OCI-LY3 (cell line): ENCODE data around the gene ADCY9.
"Not testable (repeated sequence)": the region's sequence is repeated elsewhere in the genome, so short reads cannot be mapped to it uniquely, and the experiment has no call there.

ENCODE experiments used
- H2AFZ ChIP-seq: fragments of 200-600, 300-600 bp; shearing (Covaris generic); 2 replicates; pipeline ENCODE4 v1.6.0; 2014; ENCODE audit warnings: antibody characterized with exemption, low read depth, low read length
- H3K27ac ChIP-seq: fragments of 200-600, 300-600 bp; sonication (generic); 2 replicates; pipeline ENCODE4 v1.5.1; 2014; ENCODE audit warnings: mild to moderate bottlenecking, low read length, moderate library complexity, mixed read lengths
- H3K27me3 ChIP-seq: fragments of 200-600, 300-600 bp; sonication (generic); 2 replicates; pipeline ENCODE4 v1.6.1; 2014; ENCODE audit warnings: low read depth, low read length, mixed read lengths
- H3K36me3 ChIP-seq: fragments of 200-600, 300-600 bp; sonication (generic); replicated peaks from 2 replicates; pipeline ENCODE3; 2014; ENCODE audit warnings: low read depth, low read length, mixed read lengths
- H3K4me1 ChIP-seq: fragments of 300-600, 200-600 bp; sonication (generic); 2 replicates; pipeline ENCODE4 v1.6.1; 2014; ENCODE audit warnings: low read length, mixed read lengths
- H3K4me2 ChIP-seq: fragments of 200-600, 300-600 bp; sonication (generic); 2 replicates; pipeline ENCODE4 v1.6.1; 2014; ENCODE audit warnings: low read length, mixed read lengths
- H3K4me3 ChIP-seq: fragments of 300-600, 200-600 bp; sonication (generic); 2 replicates; pipeline ENCODE4 v1.5.1; 2014; ENCODE audit warnings: antibody characterized with exemption, mild to moderate bottlenecking, low read length, moderate library complexity
- H3K79me2 ChIP-seq: fragments of 300-600, 200-600 bp; shearing (Covaris generic); 2 replicates; pipeline ENCODE4 v1.6.1; 2014; ENCODE audit warnings: mild to moderate bottlenecking, low read length, mixed read lengths
- H3K9ac ChIP-seq: fragments of 300-600, 200-600 bp; shearing (Covaris generic); 2 replicates; pipeline ENCODE4 v1.6.0; 2014; ENCODE audit warnings: mild to moderate bottlenecking, low read length, moderate library complexity
- H3K9me3 ChIP-seq: fragments of 200-600, 300-600 bp; shearing (Covaris generic); 2 replicates; pipeline ENCODE4 v1.6.1; 2014; ENCODE audit warnings: low read length, mixed read lengths; ENCODE audit not compliant: insufficient read depth
- H4K20me1 ChIP-seq: fragments of 200-600, 300-600 bp; sonication (generic); 2 replicates; pipeline ENCODE4 v1.6.1; 2016; ENCODE audit warnings: low read length, mixed read lengths; ENCODE audit not compliant: insufficient read depth
- EZH2phosphoT487 ChIP-seq: fragments of 200-600 bp; shearing (Covaris generic); IDR thresholded peaks from 2 replicates; pipeline ENCODE4 v1.6.1; 2018; ENCODE audit warnings: antibody characterized with exemption, mixed run types, low read depth
- TF ChIP-seq, protein P1 (sequence below): fragments of 200-600, 300-600 bp; sonication (generic); IDR thresholded peaks from 2 replicates; pipeline ENCODE4 v1.5.1; 2014; ENCODE audit warnings: antibody characterized with exemption, low read length, low read depth

The ADCY9 gene

GRCh38 chr16:4048481-4048880 is 67.8 kb downstream of the ADCY9 start:
- no peak for TF ChIP-seq EZH2phosphoT487
- TF ChIP-seq, protein P1, sequence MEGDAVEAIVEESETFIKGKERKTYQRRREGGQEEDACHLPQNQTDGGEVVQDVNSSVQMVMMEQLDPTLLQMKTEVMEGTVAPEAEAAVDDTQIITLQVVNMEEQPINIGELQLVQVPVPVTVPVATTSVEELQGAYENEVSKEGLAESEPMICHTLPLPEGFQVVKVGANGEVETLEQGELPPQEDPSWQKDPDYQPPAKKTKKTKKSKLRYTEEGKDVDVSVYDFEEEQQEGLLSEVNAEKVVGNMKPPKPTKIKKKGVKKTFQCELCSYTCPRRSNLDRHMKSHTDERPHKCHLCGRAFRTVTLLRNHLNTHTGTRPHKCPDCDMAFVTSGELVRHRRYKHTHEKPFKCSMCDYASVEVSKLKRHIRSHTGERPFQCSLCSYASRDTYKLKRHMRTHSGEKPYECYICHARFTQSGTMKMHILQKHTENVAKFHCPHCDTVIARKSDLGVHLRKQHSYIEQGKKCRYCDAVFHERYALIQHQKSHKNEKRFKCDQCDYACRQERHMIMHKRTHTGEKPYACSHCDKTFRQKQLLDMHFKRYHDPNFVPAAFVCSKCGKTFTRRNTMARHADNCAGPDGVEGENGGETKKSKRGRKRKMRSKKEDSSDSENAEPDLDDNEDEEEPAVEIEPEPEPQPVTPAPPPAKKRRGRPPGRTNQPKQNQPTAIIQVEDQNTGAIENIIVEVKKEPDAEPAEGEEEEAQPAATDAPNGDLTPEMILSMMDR: no peak
- Histone ChIP-seq H3K4me3 (no peak overlapping the region), H3K36me3 (no peaks in the 10 kb centered on the region)

GRCh38 chr16:4046221-4046620 is 70.0 kb downstream of the ADCY9 start:
- H3K4me2 ChIP-seq: no peak overlapping the region
- no peak overlapping the region for H3K27ac ChIP-seq
- no peaks in the 10 kb centered on the region for H4K20me1 ChIP-seq
- no peaks in the 10 kb centered on the region for H3K4me1 ChIP-seq
- no peaks in the 10 kb centered on the region for H3K9me3 ChIP-seq
- no peak for TF ChIP-seq EZH2phosphoT487
- TF ChIP-seq, protein P1: no peak
- H2AFZ ChIP-seq: no peak overlapping the region
- H3K79me2 ChIP-seq: no peaks in the 10 kb centered on the region
- no peaks in the 10 kb centered on the region for H3K36me3 ChIP-seq
- no peak overlapping the region for H3K9ac ChIP-seq
- H3K27me3 ChIP-seq: no peaks in the 10 kb centered on the region
- H3K4me3 ChIP-seq: no peak overlapping the region

More at GRCh38 chr16:4048481-4048880, 67.8 kb downstream of the ADCY9 start:
- H3K4me1 ChIP-seq: no peaks in the 10 kb centered on the region
- no peak overlapping the region for H2AFZ ChIP-seq
- no peaks in the 10 kb centered on the region for H3K27me3 ChIP-seq
- no peaks in the 10 kb centered on the region for H4K20me1 ChIP-seq
- H3K9me3 ChIP-seq: no peaks in the 10 kb centered on the region
- H3K4me2 ChIP-seq: no peak overlapping the region
- no peak overlapping the region for H3K27ac ChIP-seq
- H3K9ac ChIP-seq: no peak overlapping the region
- no peaks in the 10 kb centered on the region for H3K79me2 ChIP-seq

DNA sequence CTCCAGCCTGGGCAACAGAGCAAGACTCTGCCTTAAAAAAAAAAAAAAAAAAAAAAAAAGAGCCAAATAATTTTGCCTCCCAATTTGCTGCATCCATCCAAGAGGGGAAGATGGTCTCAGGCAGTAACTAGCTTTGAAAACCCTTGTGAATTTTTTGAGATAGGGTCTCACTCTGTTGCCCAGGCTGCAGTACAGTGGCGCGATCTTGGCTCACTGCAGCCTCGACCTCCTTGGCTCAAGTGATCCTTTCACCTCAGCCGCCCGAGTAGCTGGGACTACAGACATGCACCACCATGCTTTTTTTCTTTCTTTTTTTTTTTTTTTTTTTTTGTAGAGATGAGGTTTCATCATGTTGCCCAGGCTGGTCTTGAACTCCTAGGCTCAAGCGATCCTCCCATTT is 70.7 kb downstream of the ADCY9 start:
- not testable (repeated sequence) for H3K27ac ChIP-seq, H3K79me2 ChIP-seq, H3K4me2 ChIP-seq, H2AFZ ChIP-seq, H3K9ac ChIP-seq, H3K4me3 ChIP-seq, H3K9me3 ChIP-seq, H3K27me3 ChIP-seq, H3K4me1 ChIP-seq, H3K36me3 ChIP-seq, H4K20me1 ChIP-seq

GRCh38 chr16:4042581-4042980 is 73.7 kb downstream of the ADCY9 start:
- Histone ChIP-seq H3K4me1 (no peaks in the 10 kb centered on the region), H3K27ac (no peak overlapping the region), H2AFZ (no peak overlapping the region), H4K20me1 (no peaks in the 10 kb centered on the region), H3K36me3 (no peaks in the 10 kb centered on the region), H3K27me3 (no peaks in the 10 kb centered on the region), H3K9me3 (no peaks in the 10 kb centered on the region), H3K4me3 (no peak overlapping the region), H3K9ac (no peak overlapping the region), H3K4me2 (no peak overlapping the region), H3K79me2 (no peaks in the 10 kb centered on the region)
- TF ChIP-seq, protein P1: no peak
- TF ChIP-seq EZH2phosphoT487: no peak

DNA sequence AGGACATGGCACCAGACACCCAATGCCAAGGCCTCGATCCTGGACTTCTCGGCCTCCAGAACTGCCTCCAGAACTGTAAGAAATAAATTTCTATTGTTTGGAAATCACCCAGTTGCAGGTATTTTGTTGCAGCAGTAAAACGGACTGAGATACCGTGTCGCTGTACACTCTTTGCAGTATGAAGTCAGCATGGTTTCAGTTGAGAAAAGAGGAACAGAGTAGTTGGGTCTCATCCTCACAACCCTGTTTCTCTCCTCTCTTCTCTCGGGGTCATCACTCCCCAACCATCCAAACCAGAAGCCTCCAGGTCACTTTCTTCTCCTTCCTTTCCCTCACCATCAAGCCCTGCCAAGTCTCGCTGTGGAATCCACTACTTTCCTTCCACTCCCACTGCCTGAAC is 77.8 kb downstream of the ADCY9 start:
- TF ChIP-seq, protein P1: no peak
- TF ChIP-seq EZH2phosphoT487: no peak
- Histone ChIP-seq H3K4me3 (no peak overlapping the region), H3K4me2 (no peak overlapping the region)

GRCh38 chr16:4036952-4037351 is 79.3 kb downstream of the ADCY9 start:
- H3K4me3 ChIP-seq, H3K27me3 ChIP-seq, H3K4me1 ChIP-seq, H3K79me2 ChIP-seq, H3K27ac ChIP-seq, H3K36me3 ChIP-seq, H3K9ac ChIP-seq, H2AFZ ChIP-seq, H3K4me2 ChIP-seq, H4K20me1 ChIP-seq, H3K9me3 ChIP-seq: not testable (repeated sequence)

More for the DNA sequence above, 77.8 kb downstream of the ADCY9 start:
- H3K9me3 ChIP-seq: no peaks in the 10 kb centered on the region
- H3K27ac ChIP-seq: no peak overlapping the region
- no peaks in the 10 kb centered on the region for H3K27me3 ChIP-seq
- no peaks in the 10 kb centered on the region for H3K4me1 ChIP-seq
- H4K20me1 ChIP-seq: no peaks in the 10 kb centered on the region
- no peak overlapping the region for H2AFZ ChIP-seq
- H3K9ac ChIP-seq: no peak overlapping the region
- H3K36me3 ChIP-seq: no peaks in the 10 kb centered on the region
- H3K79me2 ChIP-seq: no peaks in the 10 kb centered on the region
